SU-DHL-6 (cell line): ENCODE data around the gene ADNP.

Experiments used
- H2AFZ ChIP-seq: fragments of 200-600 bp; sonication (generic); 2 replicates; pipeline ENCODE4 v1.6.1; 2014; ENCODE audit warnings: low read depth, mild to moderate bottlenecking, moderate library complexity, mixed read lengths, antibody characterized with exemption, low read length; ENCODE audit not compliant: severe bottlenecking
- H3F3A ChIP-seq: fragments of 200-600 bp; shearing (Covaris generic); 2 replicates; pipeline ENCODE4 v1.6.0; 2016; ENCODE audit warnings: antibody characterized with exemption, mild to moderate bottlenecking; ENCODE audit not compliant: insufficient read depth
- H3K27ac ChIP-seq: fragments of 200-600 bp; sonication (generic); 2 replicates; pipeline ENCODE4 v1.5.1; 2016; ENCODE audit warnings: low read depth, mild to moderate bottlenecking, low read length, moderate library complexity, mixed read lengths
- H3K27me3 ChIP-seq: fragments of 200-600 bp; sonication (generic), shearing (Covaris generic); 2 replicates; pipeline ENCODE4 v1.6.0; 2014; ENCODE audit warnings: mild to moderate bottlenecking, low read length
- H3K36me3 ChIP-seq: fragments of 200-600 bp; sonication (generic); 2 replicates; pipeline ENCODE4 v1.6.1; 2014; ENCODE audit warnings: mild to moderate bottlenecking, low read length, mixed read lengths
- H3K4me2 ChIP-seq: fragments of 300-600, 200-600 bp; shearing (Covaris generic), sonication (generic); 2 replicates; pipeline ENCODE4 v1.6.0; 2014; ENCODE audit warnings: low read length, low read depth, mild to moderate bottlenecking; ENCODE audit not compliant: poor library complexity, severe bottlenecking
- H3K4me3 ChIP-seq: fragments of 200-600 bp; sonication (generic); 2 replicates; pipeline ENCODE4 v1.5.1; 2014; ENCODE audit warnings: antibody characterized with exemption, low read length, mild to moderate bottlenecking, mixed read lengths; ENCODE audit not compliant: insufficient read depth, poor library complexity, severe bottlenecking
- H3K79me2 ChIP-seq: fragments of 200-600 bp; sonication (generic); 2 replicates; pipeline ENCODE4 v1.6.1; 2014; ENCODE audit warnings: mild to moderate bottlenecking, low read length, moderate library complexity; ENCODE audit not compliant: insufficient read depth
- H3K9ac ChIP-seq: fragments of 200-600 bp; sonication (generic); 2 replicates; pipeline ENCODE4 v1.7.0; 2014; ENCODE audit warnings: mild to moderate bottlenecking, low read length
- H3K9me2 ChIP-seq: fragments of 200-600 bp; sonication (generic); replicated peaks from 2 replicates; pipeline ENCODE4 v1.6.1; 2014; ENCODE audit warnings: low read length; ENCODE audit not compliant: insufficient read depth
- H3K9me3 ChIP-seq: fragments of 200-600 bp; sonication (generic); 2 replicates; pipeline ENCODE4 v1.6.1; 2014; ENCODE audit warnings: low read length, mixed read lengths; ENCODE audit not compliant: insufficient read depth
- H4K20me1 ChIP-seq: fragments of 200-600 bp; sonication (generic); 2 replicates; pipeline ENCODE4 v1.6.1; 2014; ENCODE audit warnings: low read depth, mild to moderate bottlenecking, antibody characterized with exemption, low read length, moderate library complexity, mixed read lengths
- CTCF ChIP-seq: fragments of 200-600 bp; sonication (generic); IDR thresholded peaks from one replicate; pipeline ENCODE4 v1.5.1; 2017; ENCODE audit warnings: antibody characterized with exemption, mild to moderate bottlenecking, low read length, moderate library complexity; ENCODE audit not compliant: insufficient read depth, poor library complexity, severe bottlenecking
- EZH2phosphoT487 ChIP-seq: fragments of 200-600 bp; sonication (generic), shearing (Covaris generic); conservative IDR thresholded peaks from 2 replicates; pipeline ENCODE4 v1.6.1; 2018; ENCODE audit warnings: mild to moderate bottlenecking, antibody characterized with exemption, low read length, moderate library complexity, mixed read lengths

The ADNP gene

GRCh38 chr20:50968289-50968688 is 37.1 kb upstream of the ADNP start:
- TF ChIP-seq CTCF (no peak), EZH2phosphoT487 (no peak)
- Histone ChIP-seq H3K4me2 (no peak overlapping the region), H3K9ac (no peak overlapping the region), H3K9me3 (no peaks in the 10 kb centered on the region), H3K79me2 (no peaks in the 10 kb centered on the region), H3K36me3 (no peaks in the 10 kb centered on the region), H4K20me1 (no peaks in the 10 kb centered on the region), H3K9me2 (no peaks in the 10 kb centered on the region), H3K4me3 (no peak overlapping the region), H3K27me3 (no peaks in the 10 kb centered on the region), H2AFZ (no peak overlapping the region), H3F3A (no peaks in the 10 kb centered on the region), H3K27ac (no peak overlapping the region)

- no peak overlapping the region for H2AFZ ChIP-seq
- no peaks in the 10 kb centered on the region for H3K27me3 ChIP-seq
- H3K9ac ChIP-seq, result no peak overlapping the region
- no peaks in the 10 kb centered on the region for H3K79me2 ChIP-seq
- no peaks in the 10 kb centered on the region for H3K36me3 ChIP-seq
- no peaks in the 10 kb centered on the region for H3F3A ChIP-seq
- no peaks in the 10 kb centered on the region for H3K9me2 ChIP-seq
- no peaks in the 10 kb centered on the region for H3K9me3 ChIP-seq
- no peaks in the 10 kb centered on the region for H4K20me1 ChIP-seq
- no peak overlapping the region for H3K27ac ChIP-seq
- H3K4me3 ChIP-seq, result no peak overlapping the region
- TF ChIP-seq EZH2phosphoT487, result no peak
- no peak overlapping the region for H3K4me2 ChIP-seq
These were observed 36.3 kb upstream of the ADNP start for GRCh38 chr20:50967586-50967985.

- Histone ChIP-seq H3K4me3 (peak overlapping the region; percentile 90), H3K4me2 (peak overlapping the region; percentile 86), H2AFZ (no peak overlapping the region), H3K9ac (no peak overlapping the region), H3K27me3 (no peaks in the 10 kb centered on the region), H4K20me1 (peaks cover 25% of the 10 kb centered on the region), H3K36me3 (peaks cover 8% of the 10 kb centered on the region), H3K27ac (no peak overlapping the region), H3K9me2 (no peaks in the 10 kb centered on the region), H3K79me2 (peaks cover 51% of the 10 kb centered on the region), H3F3A (no peaks in the 10 kb centered on the region), H3K9me3 (no peaks in the 10 kb centered on the region)
- TF ChIP-seq CTCF, result no peak
- no peak for TF ChIP-seq EZH2phosphoT487
These were observed 28.4 kb upstream of the ADNP start for GRCh38 chr20:50959543-50960126.

- Histone ChIP-seq H3K79me2 (peaks cover 59% of the 10 kb centered on the region), H3K4me3 (peak within 1 kb of the TSS; percentile 90), H3K9me3 (no peaks in the 10 kb centered on the region), H3K9ac (peak within 1 kb of the TSS; percentile 88), H3K36me3 (peaks cover 15% of the 10 kb centered on the region), H3K27me3 (no peaks in the 10 kb centered on the region), H3F3A (no peaks in the 10 kb centered on the region), H3K27ac (peak within 1 kb of the TSS; percentile 81), H2AFZ (peak within 1 kb of the TSS; percentile 76), H4K20me1 (peaks cover 27% of the 10 kb centered on the region), H3K9me2 (no peaks in the 10 kb centered on the region), H3K4me2 (peak within 1 kb of the TSS; percentile 86)
- no peak for TF ChIP-seq EZH2phosphoT487
- TF ChIP-seq CTCF, result no peak
These were observed 27.6 kb upstream of the ADNP start, which contains the start of gene MOCS3 for GRCh38 chr20:50958615-50959542. MOCS3 (plus strand) TSS chr20:50958818; CDS start chr20:50958843, 25 bp downstream.
